Measurements from ENCODE around the gene C1orf53.

The C1orf53 gene

DNA sequence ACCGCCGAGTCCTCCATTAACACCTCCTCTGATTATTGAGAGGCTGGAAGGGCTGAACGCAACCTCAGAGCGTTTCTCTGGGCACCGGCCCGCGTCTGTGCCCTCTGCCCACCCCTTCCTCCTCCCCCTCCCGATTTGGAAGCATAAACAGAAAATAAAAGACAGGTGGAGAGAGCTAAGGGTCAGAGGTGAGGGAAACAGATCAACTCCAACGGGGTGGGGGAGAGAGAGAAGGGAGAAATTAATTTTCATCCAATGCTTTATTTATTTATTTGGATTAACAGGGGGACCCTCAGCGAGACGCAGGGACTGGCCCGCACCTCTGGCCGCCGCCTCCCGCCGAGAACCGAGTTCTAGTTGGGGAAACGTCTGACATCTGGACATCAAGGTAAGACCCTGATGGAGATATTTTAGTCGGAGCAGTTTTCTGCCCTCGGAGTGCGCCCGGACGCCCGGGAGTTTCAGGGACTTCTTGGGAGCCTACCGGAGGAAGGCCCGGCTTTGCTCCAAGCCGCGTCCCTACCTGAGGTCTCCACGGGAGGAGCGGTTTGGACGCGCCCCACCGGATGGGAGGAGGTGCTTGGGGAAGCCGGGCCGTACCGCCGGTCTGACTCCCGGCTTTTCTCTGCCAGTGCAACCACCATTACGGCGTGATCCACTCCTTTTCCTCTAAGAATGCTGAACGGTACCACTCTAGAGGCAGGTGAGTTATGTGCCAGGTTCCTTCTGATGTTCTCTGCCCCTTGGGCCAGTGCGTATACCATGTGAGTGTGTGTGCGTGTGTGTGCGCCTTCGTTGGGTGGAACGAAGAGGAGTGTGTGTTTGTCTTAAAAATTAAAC, 9.6 kb downstream of the C1orf53 start:
- Histone ChIP-seq H3K9me3 (ENCODE audit: control insufficient read depth, insufficient read depth, low read depth, low read length) (no peaks in the 10 kb centered on the region), H3K36me3 (ENCODE audit: control insufficient read depth in 2 of 2, insufficient read depth in 1 of 2, low read length in 2 of 2) (no peaks in the 10 kb centered on the region), H3K4me1 (ENCODE audit: control insufficient read depth, insufficient read depth, low read length) (no peaks in the 10 kb centered on the region), H3K4me3 (ENCODE audit: low read depth, low read length) (no peak overlapping the region), H3K27ac (ENCODE audit: extremely low read depth, low read depth, low read length) (no peak overlapping the region)
- TF ChIP-seq ZNF248 (tag by site-specific recombination; IDR thresholded peaks at IDR 0.05), result no peak
- TF ChIP-seq YY1 (tag by site-specific recombination; IDR thresholded peaks at IDR 0.05), result no peak
- TF ChIP-seq ZNF23 (tag by site-specific recombination; IDR thresholded peaks at IDR 0.05; ENCODE audit: borderline replicate concordance), result no peak
- no peak for TF ChIP-seq ZNF623 (tag by site-specific recombination; IDR thresholded peaks at IDR 0.05)
- TF ChIP-seq KLF1 (tag by site-specific recombination; IDR thresholded peaks at IDR 0.05), result no peak
- TF ChIP-seq ZBTB20 (tag by site-specific recombination; IDR thresholded peaks at IDR 0.05), result no peak
- TF ChIP-seq ZFP3 (tag by site-specific recombination; IDR thresholded peaks at IDR 0.05; ENCODE audit: low read depth), result no peak
- TF ChIP-seq MYNN (tag by site-specific recombination; IDR thresholded peaks at IDR 0.05; ENCODE audit: borderline replicate concordance), result no peak
- TF ChIP-seq ZNF311 (tag by site-specific recombination; IDR thresholded peaks at IDR 0.05; ENCODE audit: borderline replicate concordance), result no peak
- TF ChIP-seq ZNF202 (tag by site-specific recombination; IDR thresholded peaks at IDR 0.05; ENCODE audit: borderline replicate concordance), result no peak
- TF ChIP-seq REPIN1 (tag by site-specific recombination; IDR thresholded peaks at IDR 0.05; ENCODE audit: low read depth), result no peak
- TF ChIP-seq TCF7L2 (IDR thresholded peaks at IDR 0.05; ENCODE audit: borderline replicate concordance, low read depth, low read length), result no peak
- TF ChIP-seq HOXC10 (CRISPR knock-in tag; IDR thresholded peaks at IDR 0.05), result no peak
- TF ChIP-seq ZNF146 (tag by site-specific recombination; IDR thresholded peaks at IDR 0.05), result no peak
- TF ChIP-seq ZFP41 (tag by site-specific recombination; IDR thresholded peaks at IDR 0.05; ENCODE audit: borderline replicate concordance), result no peak
- TF ChIP-seq, protein P1, sequence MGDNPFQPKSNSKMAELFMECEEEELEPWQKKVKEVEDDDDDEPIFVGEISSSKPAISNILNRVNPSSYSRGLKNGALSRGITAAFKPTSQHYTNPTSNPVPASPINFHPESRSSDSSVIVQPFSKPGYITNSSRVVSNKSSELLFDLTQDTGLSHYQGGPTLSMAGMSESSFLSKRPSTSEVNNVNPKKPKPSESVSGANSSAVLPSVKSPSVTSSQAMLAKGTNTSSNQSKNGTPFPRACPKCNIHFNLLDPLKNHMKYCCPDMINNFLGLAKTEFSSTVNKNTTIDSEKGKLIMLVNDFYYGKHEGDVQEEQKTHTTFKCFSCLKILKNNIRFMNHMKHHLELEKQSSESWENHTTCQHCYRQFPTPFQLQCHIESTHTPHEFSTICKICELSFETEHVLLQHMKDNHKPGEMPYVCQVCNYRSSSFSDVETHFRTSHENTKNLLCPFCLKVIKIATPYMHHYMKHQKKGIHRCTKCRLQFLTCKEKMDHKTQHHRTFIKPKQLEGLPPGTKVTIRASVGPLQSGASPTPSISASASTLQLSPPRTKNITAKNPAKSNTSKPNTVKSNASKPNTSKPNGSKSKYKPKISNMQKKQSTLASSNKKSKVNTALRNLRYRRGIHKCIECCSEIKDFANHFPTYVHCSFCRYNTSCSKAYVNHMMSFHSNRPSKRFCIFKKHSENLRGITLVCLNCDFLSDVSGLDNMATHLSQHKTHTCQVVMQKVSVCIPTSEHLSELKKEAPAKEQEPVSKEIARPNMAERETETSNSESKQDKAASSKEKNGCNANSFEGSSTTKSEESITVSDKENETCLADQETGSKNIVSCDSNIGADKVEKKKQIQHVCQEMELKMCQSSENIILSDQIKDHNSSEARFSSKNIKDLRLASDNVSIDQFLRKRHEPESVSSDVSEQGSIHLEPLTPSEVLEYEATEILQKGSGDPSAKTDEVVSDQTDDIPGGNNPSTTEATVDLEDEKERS (tag by site-specific recombination; IDR thresholded peaks at IDR 0.05), result no peak
- no peak for TF ChIP-seq ZNF366 (tag by site-specific recombination; conservative IDR thresholded peaks at IDR 0.05)
- TF ChIP-seq ZNF610 (tag by site-specific recombination; IDR thresholded peaks at IDR 0.05; ENCODE audit: borderline replicate concordance), result no peak
- no peak for TF ChIP-seq ZNF416 (tag by site-specific recombination; IDR thresholded peaks at IDR 0.05)
- ChIA-PET CTCF (interaction anchor here (1.2 kb wide), 1 partner anchor 12 kb away, joined by 3 read pairs; no protein-coding TSS in a partner anchor), POLR2A (no interaction called here)

DNA sequence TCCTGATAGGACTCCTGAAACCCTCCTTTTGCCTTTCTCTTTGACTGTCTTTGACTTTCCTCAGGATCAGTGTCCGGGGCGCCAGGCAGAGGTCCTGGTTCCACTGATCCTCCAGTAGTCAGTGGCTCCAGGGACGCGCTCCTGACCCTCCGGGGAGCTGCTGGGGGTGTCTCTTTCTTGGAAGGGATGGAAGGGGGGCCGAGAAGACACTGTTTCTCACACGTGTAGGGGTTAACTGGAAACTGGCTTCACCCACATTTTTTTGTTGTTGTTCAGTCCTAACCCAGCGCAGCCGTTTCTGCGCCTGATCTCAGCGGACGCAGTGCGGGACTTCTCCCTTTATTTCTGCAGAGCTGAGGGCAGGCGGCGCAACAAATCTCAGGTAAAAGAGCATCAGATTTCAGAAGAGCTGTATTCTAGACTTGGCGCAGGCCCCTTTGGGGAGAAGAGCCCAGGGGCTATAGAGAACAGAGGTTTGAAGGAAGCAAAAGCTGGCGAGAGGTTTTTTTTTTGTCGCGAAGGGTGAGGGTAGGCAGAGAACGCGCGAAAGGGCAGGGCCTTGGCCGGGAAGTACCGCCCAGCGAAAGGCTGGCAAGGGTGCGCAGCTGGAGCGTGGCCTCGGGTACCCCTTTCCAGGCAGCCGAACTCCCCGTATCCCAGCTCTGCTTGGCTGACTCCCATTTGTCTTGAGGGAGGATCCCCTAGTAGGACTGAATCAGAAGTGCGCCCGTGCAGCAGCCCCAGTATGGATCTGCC, 10.5 kb downstream of the C1orf53 start:
- H3K4me1 ChIP-seq (ENCODE audit: control insufficient read depth, insufficient read depth, low read length), result no peaks in the 10 kb centered on the region
- no peak for TF ChIP-seq ZNF138 (tag by site-specific recombination; IDR thresholded peaks at IDR 0.05; ENCODE audit: borderline replicate concordance)
- TF ChIP-seq ZNF830 (tag by site-specific recombination; IDR thresholded peaks at IDR 0.05; ENCODE audit: low read depth), result no peak
- no peak for TF ChIP-seq ZNF404 (tag by site-specific recombination; IDR thresholded peaks at IDR 0.05)
- no peak for TF ChIP-seq ZBTB48 (tag by site-specific recombination; IDR thresholded peaks at IDR 0.05)
- no peak for TF ChIP-seq ZNF544 (tag by site-specific recombination; IDR thresholded peaks at IDR 0.05)
- no peak for TF ChIP-seq ZNF747 (tag by site-specific recombination; IDR thresholded peaks at IDR 0.05)
- no peak for TF ChIP-seq ZNF37A (tag by site-specific recombination; IDR thresholded peaks at IDR 0.05)
- TF ChIP-seq, protein P2, sequence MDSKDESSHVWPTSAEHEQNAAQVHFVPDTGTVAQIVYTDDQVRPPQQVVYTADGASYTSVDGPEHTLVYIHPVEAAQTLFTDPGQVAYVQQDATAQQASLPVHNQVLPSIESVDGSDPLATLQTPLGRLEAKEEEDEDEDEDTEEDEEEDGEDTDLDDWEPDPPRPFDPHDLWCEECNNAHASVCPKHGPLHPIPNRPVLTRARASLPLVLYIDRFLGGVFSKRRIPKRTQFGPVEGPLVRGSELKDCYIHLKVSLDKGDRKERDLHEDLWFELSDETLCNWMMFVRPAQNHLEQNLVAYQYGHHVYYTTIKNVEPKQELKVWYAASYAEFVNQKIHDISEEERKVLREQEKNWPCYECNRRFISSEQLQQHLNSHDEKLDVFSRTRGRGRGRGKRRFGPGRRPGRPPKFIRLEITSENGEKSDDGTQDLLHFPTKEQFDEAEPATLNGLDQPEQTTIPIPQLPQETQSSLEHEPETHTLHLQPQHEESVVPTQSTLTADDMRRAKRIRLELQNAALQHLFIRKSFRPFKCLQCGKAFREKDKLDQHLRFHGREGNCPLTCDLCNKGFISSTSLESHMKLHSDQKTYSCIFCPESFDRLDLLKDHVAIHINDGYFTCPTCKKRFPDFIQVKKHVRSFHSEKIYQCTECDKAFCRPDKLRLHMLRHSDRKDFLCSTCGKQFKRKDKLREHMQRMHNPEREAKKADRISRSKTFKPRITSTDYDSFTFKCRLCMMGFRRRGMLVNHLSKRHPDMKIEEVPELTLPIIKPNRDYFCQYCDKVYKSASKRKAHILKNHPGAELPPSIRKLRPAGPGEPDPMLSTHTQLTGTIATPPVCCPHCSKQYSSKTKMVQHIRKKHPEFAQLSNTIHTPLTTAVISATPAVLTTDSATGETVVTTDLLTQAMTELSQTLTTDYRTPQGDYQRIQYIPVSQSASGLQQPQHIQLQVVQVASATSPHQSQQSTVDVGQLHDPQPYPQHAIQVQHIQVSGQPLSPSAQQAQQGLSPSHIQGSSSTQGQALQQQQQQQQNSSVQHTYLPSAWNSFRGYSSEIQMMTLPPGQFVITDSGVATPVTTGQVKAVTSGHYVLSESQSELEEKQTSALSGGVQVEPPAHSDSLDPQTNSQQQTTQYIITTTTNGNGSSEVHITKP (tag by site-specific recombination; IDR thresholded peaks at IDR 0.05), result no peak
- no peak for TF ChIP-seq OSR2 (tag by site-specific recombination; IDR thresholded peaks at IDR 0.05)
- TF ChIP-seq SP2 (tag by site-specific recombination; IDR thresholded peaks at IDR 0.05), result no peak
- no peak for TF ChIP-seq RBAK (tag by site-specific recombination; IDR thresholded peaks at IDR 0.05)

More for the DNA sequence above, 10.5 kb downstream of the C1orf53 start:
- H3K9me3 ChIP-seq (ENCODE audit: control insufficient read depth, insufficient read depth, low read depth, low read length), result no peaks in the 10 kb centered on the region
- H3K36me3 ChIP-seq (ENCODE audit: control insufficient read depth in 2 of 2, insufficient read depth in 1 of 2, low read length in 2 of 2), result no peaks in the 10 kb centered on the region
- ChIA-PET POLR2A (no interaction called here), CTCF (interaction anchor here (1.2 kb wide), 1 partner anchor 11 kb away, joined by 3 read pairs; no protein-coding TSS in a partner anchor)
- H3K27ac ChIP-seq (ENCODE audit: extremely low read depth, low read depth, low read length), result no peak overlapping the region
- no peak overlapping the region for H3K4me3 ChIP-seq (ENCODE audit: low read depth, low read length)

Data from HEK293 (cell line).